A549 (cell line): Measurements from ENCODE around the gene BRD8. TPM values are rescaled to one million over a fixed set of nuclear protein-coding genes. Genes with fewer than 3 reads are reported as not detected.
"Not testable (repeated sequence)": the region's sequence is repeated elsewhere in the genome, so short reads cannot be mapped to it uniquely, and the experiment has no call there.

ENCODE experiments used
- ATAC-seq, 2 experiments: fragments of 200-7000 bp in 1 of 2; fragments of >200 bp in 1 of 2; cut with Nextera tagmentation in 1 of 2; cut with Tn5 transposase in 1 of 2; 3 replicates each; pipeline versions ENCODE4 v1.8.0 to v1.9.1; 2018 to 2020; ENCODE audit warnings: mild to moderate bottlenecking in 1 of 2, moderate library complexity in 1 of 2
- CTCF ChIA-PET: fragments of 300-600 bp; sonication (Branson Sonifier 250); formaldehyde crosslinking; extraction: SDS; loops from one replicate; lab custom pipeline; 2021; ENCODE audit warnings: antibody characterized with exemption, inconsistent platforms; lab: Yijun Ruan, JAX
- POLR2A ChIA-PET: fragments of 350-600 bp; formaldehyde crosslinking; extraction: SDS; loops from one replicate; lab custom pipeline; 2021; ENCODE audit warnings: antibody characterized with exemption, inconsistent platforms; lab: Yijun Ruan, JAX
- DNase-seq, 2 experiments: peaks; one replicate each; pipeline versions ENCODE4 v3.0.0 to v3.0.0-alpha.2; 2011 to 2016; ENCODE audit warnings: low read depth in 1 of 2, low spot score in 1 of 2
- FAIRE-seq: peaks from 2 replicates; lab custom pipeline; 2011; peaks lifted over from hg19 to GRCh38; lab: Jason Lieb, UNC
- H3K27ac ChIP-seq, 2 experiments: fragments of >200 bp; sonication (Bioruptor Twin); formaldehyde crosslinking; 3 replicates each; pipeline ENCODE4 v1.5.1; 2016 to 2017
- H3K4me1 ChIP-seq: fragments of >200 bp; sonication (Bioruptor Twin); formaldehyde crosslinking; 3 replicates; pipeline ENCODE4 v1.6.1; 2016
- H3K4me2 ChIP-seq: fragments of >200 bp; sonication (Bioruptor Twin); formaldehyde crosslinking; 3 replicates; pipeline ENCODE4 v1.6.1; 2016
- H3K4me3 ChIP-seq: fragments of >200 bp; sonication (Bioruptor Twin); formaldehyde crosslinking; 3 replicates; pipeline ENCODE4 v1.5.1; 2016
- H3K9me3 ChIP-seq: fragments of >200 bp; sonication (Bioruptor Twin); formaldehyde crosslinking; 3 replicates; pipeline ENCODE4 v1.6.1; 2016
- BCL3 ChIP-seq: fragments of >200 bp; sonication (Bioruptor Twin); formaldehyde crosslinking; IDR thresholded peaks from 3 replicates; pipeline ENCODE4 v1.6.1; 2016
- CHD4 ChIP-seq: fragments of 200-600 bp; sonication (generic); IDR thresholded peaks from 2 replicates; pipeline ENCODE4 v1.6.1; 2016; ENCODE audit warnings: antibody characterized with exemption, mild to moderate bottlenecking, borderline replicate concordance
- E2F6 ChIP-seq: IDR thresholded peaks from 2 replicates; pipeline ENCODE4 v1.6.1; 2012; ENCODE audit warnings: low read depth, borderline replicate concordance
- EP300 ChIP-seq, 2 experiments: fragments of >200 bp; sonication (Bioruptor Twin); formaldehyde crosslinking; IDR thresholded peaks; 2 replicates in 1 of 2; 3 replicates in 1 of 2; pipeline ENCODE4 v1.6.1; 2016 to 2017
- FOXS1 ChIP-seq: fragments of 250-450 bp; sonication (Bioruptor Pico); IDR thresholded peaks from 2 replicates; pipeline ENCODE4 v1.5.0; 2020; ENCODE audit warnings: mild to moderate bottlenecking, moderate library complexity
- HEYL ChIP-seq: fragments of 250-450 bp; sonication (Bioruptor Pico); IDR thresholded peaks from 2 replicates; pipeline ENCODE4 v1.8.0; 2021; ENCODE audit warnings: mild to moderate bottlenecking, moderate library complexity
- HOXB13 ChIP-seq: fragments of 250-450 bp; sonication (Bioruptor Pico); IDR thresholded peaks from 2 replicates; pipeline ENCODE4 v1.5.0; 2020; ENCODE audit warnings: low read depth, mild to moderate bottlenecking, moderate library complexity
- KDM5A ChIP-seq: fragments of 200-600 bp; sonication (generic); IDR thresholded peaks from 2 replicates; pipeline ENCODE4 v1.6.1; 2016; ENCODE audit warnings: antibody characterized with exemption, mild to moderate bottlenecking
- NFE2L2 ChIP-seq: fragments of 150-350 bp; conservative IDR thresholded peaks from 2 replicates; pipeline ENCODE4 v1.6.1; 2014; ENCODE audit warnings: low read length
- NR3C1 ChIP-seq: fragments of >200 bp; sonication (Bioruptor Twin); formaldehyde crosslinking; IDR thresholded peaks from 3 replicates; pipeline ENCODE4 v1.6.1; 2017
- POLR2AphosphoS2 ChIP-seq: conservative IDR thresholded peaks from 2 replicates; pipeline ENCODE4 v1.6.1; 2012; ENCODE audit warnings: low read length, improper control_type of control experiment, inconsistent platforms
- RAD21 ChIP-seq, 2 experiments: fragments of >200 bp in 1 of 2; sonication (Bioruptor Twin) in 1 of 2; formaldehyde crosslinking in 1 of 2; IDR thresholded peaks in 1 of 2; conservative IDR thresholded peaks in 1 of 2; 2 replicates in 1 of 2; 3 replicates in 1 of 2; pipeline ENCODE4 v1.6.1; 2012 to 2018; ENCODE audit warnings: inconsistent platforms in 1 of 2
- REST ChIP-seq: fragments of 200-600 bp; sonication (generic); IDR thresholded peaks from 2 replicates; pipeline ENCODE4 v1.6.1; 2016; ENCODE audit warnings: antibody characterized with exemption, mild to moderate bottlenecking, moderate library complexity
- RNF2 ChIP-seq: fragments of 200-600 bp; sonication (generic); IDR thresholded peaks from 2 replicates; pipeline ENCODE4 v1.6.1; 2016; ENCODE audit warnings: low read depth, mild to moderate bottlenecking, antibody characterized with exemption, moderate library complexity, borderline replicate concordance
- SMC3 ChIP-seq: fragments of >200 bp; sonication (Bioruptor Twin); formaldehyde crosslinking; IDR thresholded peaks from 3 replicates; pipeline ENCODE4 v1.6.1; 2018; ENCODE audit warnings: inconsistent platforms
- TFCP2L1 ChIP-seq: fragments of 250-450 bp; sonication (Bioruptor Pico); IDR thresholded peaks from 2 replicates; pipeline ENCODE4 v1.5.0; 2021; ENCODE audit warnings: mild to moderate bottlenecking
- TP53 ChIP-seq: fragments of 250-450 bp; sonication (Bioruptor Pico); IDR thresholded peaks from 2 replicates; pipeline ENCODE4 v1.5.0; 2021; ENCODE audit warnings: mild to moderate bottlenecking, moderate library complexity
- ZNF302 ChIP-seq: fragments of 250-450 bp; sonication (Bioruptor Pico); IDR thresholded peaks from 2 replicates; pipeline ENCODE4 v1.9.0; 2021; ENCODE audit warnings: inconsistent platforms, mild to moderate bottlenecking, moderate library complexity
- WGBS: methylation state at CpG from one replicate; pipeline ENCODE4 v1.1.6; 2017; ENCODE audit errors: missing lambda C conversion rate; 5-methylcytosine and 5-hydroxymethylcytosine counted together
- polyA plus RNA-seq, 4 experiments: library from polyadenylated mRNA; depleted of rRNA in 3 of 4; stranded (reverse); fragments of >200 nt; fragmentation: RNase III in 1 of 4; extraction: RNeasy Plus Mini Kit Qiagen cat#74134 plus additional on column Dnase treatment in 1 of 4; gene quantifications; 2 replicates in 3 of 4; 3 replicates in 1 of 4; pipeline ENCODE4 v1.2.3, GENCODE V29; 2011 to 2017
- TF ChIP-seq, protein P1 (sequence below): fragments of 250-450 bp; sonication (Bioruptor Pico); IDR thresholded peaks from 2 replicates; pipeline ENCODE4 v1.5.0; 2021; ENCODE audit warnings: mild to moderate bottlenecking, moderate library complexity, borderline replicate concordance
- TF ChIP-seq, protein P2 (sequence below): fragments of 450-650 bp; IDR thresholded peaks from 2 replicates; pipeline ENCODE4 v1.6.1; 2014; ENCODE audit warnings: antibody characterized with exemption

The BRD8 gene
- polyA plus RNA-seq, 2 of the 4 experiments (the other 2 are of a cell fraction): 65.7 to 85.8 TPM

GRCh38 chr5:138212828-138213160, 34.4 kb upstream of the BRD8 start (continued):
- no peak for TF ChIP-seq BCL3
- no peak for TF ChIP-seq CHD4
- no peak for TF ChIP-seq KDM5A

DNA sequence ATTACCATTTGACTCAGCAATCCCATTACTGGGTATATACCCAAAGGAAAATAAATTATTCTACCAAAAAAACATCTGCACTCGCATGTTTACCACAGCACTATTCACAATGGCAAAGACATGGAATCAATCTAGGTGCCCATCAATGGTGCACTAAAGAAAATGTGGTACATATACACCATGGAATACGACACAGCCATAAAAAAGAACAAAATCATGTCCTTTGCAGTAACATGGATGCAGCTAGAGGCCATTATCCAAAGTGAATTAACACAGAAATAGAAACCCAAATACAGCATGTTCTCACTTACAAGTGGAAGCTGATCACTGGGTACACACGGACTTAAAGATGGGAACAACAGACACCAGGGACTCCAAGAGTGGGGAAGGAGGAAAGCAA, 32.6 kb upstream of the BRD8 start:
- Histone ChIP-seq H3K4me3 (no peak overlapping the region), H3K4me2 (no peak overlapping the region), H3K9me3 (no peaks in the 10 kb centered on the region), H3K4me1 (peaks cover 6% of the 10 kb centered on the region; the same call in 2 of the 3 replicates), H3K27ac (no peak overlapping the region)
- TF ChIP-seq POLR2AphosphoS2 (no peak), REST (no peak), FOXS1 (CRISPR knock-in tag) (no peak), RAD21 (conservative IDR thresholded peaks at IDR 0.05 in 1 of 2, IDR thresholded peaks at IDR 0.05 in 1 of 2) (no peak), RNF2 (no peak), HEYL (CRISPR knock-in tag) (no peak)
- POLR2A ChIA-PET: no interaction called here
- CTCF ChIA-PET: interaction anchor here (1.3 to 3.2 kb wide), 2 partner anchors 24 to 141 kb away, joined by 5 to 7 read pairs; partner anchors contain the start of gene KDM3B
- FAIRE-seq (no peak), ATAC-seq (no peak), DNase-seq (no peak)
- 88% methylated on average over 3 of the region's 3 CpGs for WGBS

DNA sequence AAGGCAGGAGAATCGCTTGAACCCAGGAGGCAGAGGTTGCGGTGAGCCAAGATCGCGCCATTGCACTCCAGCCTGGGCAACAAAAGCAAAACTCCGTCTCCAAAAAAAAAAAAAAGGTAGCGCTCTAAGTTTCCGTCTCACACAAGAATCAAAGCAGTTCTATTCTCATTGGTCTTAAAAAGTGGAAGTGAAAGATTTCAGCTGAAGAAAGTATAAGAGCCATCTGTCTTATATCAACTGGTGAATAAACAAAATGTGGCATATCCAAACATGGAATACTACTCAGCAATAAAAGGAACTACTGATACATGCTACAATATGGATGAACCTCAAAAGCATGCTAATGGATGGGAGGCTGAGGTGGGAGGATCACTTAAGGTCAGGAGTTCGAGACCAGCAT, 15.4 kb upstream of the BRD8 start:
- CTCF ChIA-PET: interaction anchor here (2.1 kb wide), 1 partner anchor 14 kb away, joined by 9 read pairs; no protein-coding TSS in a partner anchor
- H3K9me3 ChIP-seq: not testable (repeated sequence)

DNA sequence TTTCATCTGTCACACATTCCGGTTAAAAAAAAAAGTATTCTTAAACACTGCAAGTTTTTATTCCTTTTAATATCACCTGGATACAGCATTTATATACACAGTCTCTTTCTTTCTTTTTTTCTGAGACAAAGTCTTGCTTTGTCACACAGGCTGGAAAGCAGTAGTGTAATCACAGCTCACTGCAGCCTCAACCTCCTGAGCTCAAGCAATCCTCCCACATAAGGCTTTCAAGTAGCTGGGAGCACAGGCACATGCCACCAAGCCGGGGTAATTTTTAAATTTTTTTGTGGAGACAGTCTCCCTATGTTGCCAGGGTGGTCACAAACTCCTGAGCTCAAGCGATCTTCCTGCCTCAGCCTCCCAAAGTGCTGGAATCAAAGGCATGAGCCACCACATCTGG, 14.4 kb upstream of the BRD8 start:
- FAIRE-seq (no peak), DNase-seq (no peak), ATAC-seq (no peak)
- Histone ChIP-seq H3K27ac (no peak overlapping the region), H3K9me3 (no peaks in the 10 kb centered on the region), H3K4me2 (no peak overlapping the region), H3K4me1 (no peaks in the 10 kb centered on the region), H3K4me3 (no peak overlapping the region)
- ChIA-PET CTCF (interaction anchor here (0.9 to 1.1 kb wide), 2 partner anchors 9 to 13 kb away, joined by 3 to 5 read pairs; no protein-coding TSS in a partner anchor), POLR2A (no interaction called here)
- no peak for TF ChIP-seq RNF2
- no peak for TF ChIP-seq FOXS1 (CRISPR knock-in tag)
- TF ChIP-seq E2F6: no peak
- TF ChIP-seq, protein P1, sequence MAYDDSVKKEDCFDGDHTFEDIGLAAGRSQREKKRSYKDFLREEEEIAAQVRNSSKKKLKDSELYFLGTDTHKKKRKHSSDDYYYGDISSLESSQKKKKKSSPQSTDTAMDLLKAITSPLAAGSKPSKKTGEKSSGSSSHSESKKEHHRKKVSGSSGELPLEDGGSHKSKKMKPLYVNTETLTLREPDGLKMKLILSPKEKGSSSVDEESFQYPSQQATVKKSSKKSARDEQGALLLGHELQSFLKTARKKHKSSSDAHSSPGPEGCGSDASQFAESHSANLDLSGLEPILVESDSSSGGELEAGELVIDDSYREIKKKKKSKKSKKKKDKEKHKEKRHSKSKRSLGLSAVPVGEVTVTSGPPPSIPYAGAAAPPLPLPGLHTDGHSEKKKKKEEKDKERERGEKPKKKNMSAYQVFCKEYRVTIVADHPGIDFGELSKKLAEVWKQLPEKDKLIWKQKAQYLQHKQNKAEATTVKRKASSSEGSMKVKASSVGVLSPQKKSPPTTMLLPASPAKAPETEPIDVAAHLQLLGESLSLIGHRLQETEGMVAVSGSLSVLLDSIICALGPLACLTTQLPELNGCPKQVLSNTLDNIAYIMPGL (CRISPR knock-in tag): no peak
- TF ChIP-seq, protein P2, sequence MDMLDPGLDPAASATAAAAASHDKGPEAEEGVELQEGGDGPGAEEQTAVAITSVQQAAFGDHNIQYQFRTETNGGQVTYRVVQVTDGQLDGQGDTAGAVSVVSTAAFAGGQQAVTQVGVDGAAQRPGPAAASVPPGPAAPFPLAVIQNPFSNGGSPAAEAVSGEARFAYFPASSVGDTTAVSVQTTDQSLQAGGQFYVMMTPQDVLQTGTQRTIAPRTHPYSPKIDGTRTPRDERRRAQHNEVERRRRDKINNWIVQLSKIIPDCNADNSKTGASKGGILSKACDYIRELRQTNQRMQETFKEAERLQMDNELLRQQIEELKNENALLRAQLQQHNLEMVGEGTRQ: no peak
- no peak for TF ChIP-seq SMC3
- TF ChIP-seq TP53 (CRISPR knock-in tag): no peak
- no peak for TF ChIP-seq ZNF302
- no peak for TF ChIP-seq KDM5A
- TF ChIP-seq NFE2L2: no peak
- no peak for TF ChIP-seq NR3C1
- no peak for TF ChIP-seq TFCP2L1 (CRISPR knock-in tag)
- no peak for TF ChIP-seq EP300 (IDR thresholded peaks at IDR 0.05)
- TF ChIP-seq HOXB13 (CRISPR knock-in tag): no peak
- no peak for TF ChIP-seq HEYL (CRISPR knock-in tag)
- WGBS: 90% methylated on average over 3 of the region's 3 CpGs

More for the DNA sequence above, 15.4 kb upstream of the BRD8 start:
- DNase-seq, H3K4me1 ChIP-seq, H3K4me3 ChIP-seq, H3K4me2 ChIP-seq, FAIRE-seq, ATAC-seq, H3K27ac ChIP-seq, POLR2A ChIA-PET: not testable (repeated sequence)
- WGBS: 90% methylated on average over 8 of the region's 8 CpGs
